ENCODE data around the gene PRR5L. TPM values are rescaled to one million over a fixed set of nuclear protein-coding genes. Genes with fewer than 3 reads are reported as not detected.

The PRR5L gene, protein sequence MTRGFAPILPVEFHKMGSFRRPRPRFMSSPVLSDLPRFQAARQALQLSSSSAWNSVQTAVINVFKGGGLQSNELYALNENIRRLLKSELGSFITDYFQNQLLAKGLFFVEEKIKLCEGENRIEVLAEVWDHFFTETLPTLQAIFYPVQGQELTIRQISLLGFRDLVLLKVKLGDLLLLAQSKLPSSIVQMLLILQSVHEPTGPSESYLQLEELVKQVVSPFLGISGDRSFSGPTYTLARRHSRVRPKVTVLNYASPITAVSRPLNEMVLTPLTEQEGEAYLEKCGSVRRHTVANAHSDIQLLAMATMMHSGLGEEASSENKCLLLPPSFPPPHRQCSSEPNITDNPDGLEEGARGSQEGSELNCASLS
- total RNA-seq, result 10.1 and 26.8 TPM in 2 replicates

GRCh38 chr11:36295926-36296325 is at the start of gene PRR5L:
TSS of gene PRR5L (plus strand) at chr11:36296288. CDS start at chr11:36401122, 104,834 bp downstream.

GRCh38 chr11:36289226-36289852 is 6.7 kb upstream of the PRR5L start, which contains the start of gene COMMD9:
TSS of gene COMMD9 (minus strand) at chr11:36289424. CDS start at chr11:36289412, 12 bp downstream.

GRCh38 chr11:36509694-36510593 is 213.9 kb downstream of the PRR5L start, which contains the start of gene TRAF6:
TSS of gene TRAF6 (minus strand) at chr11:36510272. CDS start at chr11:36501515, 8,757 bp downstream.

Other genes with a start within 250 kb of the PRR5L start
- 47.1 and 62.8 TPM in 2 replicates for gene COMMD9, start 6.9 kb upstream of the PRR5L start, total RNA-seq
- gene TRAF6, start 214.0 kb downstream of the PRR5L start, total RNA-seq, result 7.6 and 9.0 TPM in 2 replicates